BLaER1 treated with 17β-estradiol and CSF1 and Interleukin-3, amounts not matched to agents 10 nM and 100 nM (cell line): ENCODE measurements around the gene L3MBTL3.

ENCODE experiments used
- H3K27ac ChIP-seq, 11 experiments: shearing (Covaris generic); formaldehyde crosslinking; 2 replicates each; pipeline ENCODE4 v1.8.1; 2022
- H3K27me3 ChIP-seq, 11 experiments: shearing (Covaris generic); formaldehyde crosslinking; 2 replicates each; pipeline ENCODE4 v1.8.1; 2022
- H3K36me3 ChIP-seq, 11 experiments: shearing (Covaris generic); formaldehyde crosslinking; 2 replicates each; pipeline ENCODE4 v1.8.1; 2022
- H3K4me1 ChIP-seq, 10 experiments: shearing (Covaris generic); formaldehyde crosslinking; 2 replicates each; pipeline ENCODE4 v1.8.1; 2022
- H3K4me2 ChIP-seq, 11 experiments: shearing (Covaris generic); formaldehyde crosslinking; 2 replicates each; pipeline ENCODE4 v1.8.1; 2022
- H3K4me3 ChIP-seq, 10 experiments: shearing (Covaris generic); formaldehyde crosslinking; 2 replicates each; pipeline ENCODE4 v1.8.1; 2022
- H3K9ac ChIP-seq, 11 experiments: shearing (Covaris generic); formaldehyde crosslinking; 2 replicates each; pipeline ENCODE4 v1.8.1; 2022
- H3K9me3 ChIP-seq, 11 experiments: shearing (Covaris generic); formaldehyde crosslinking; replicated peaks in 1 of 11; 2 replicates each; pipeline ENCODE4 v1.8.1; 2022
- H4K20me1 ChIP-seq, 11 experiments: shearing (Covaris generic); formaldehyde crosslinking; 2 replicates each; pipeline ENCODE4 v1.8.1; 2022
- Cebpa-rat ChIP-seq, 11 experiments: shearing (Covaris generic); IDR thresholded peaks; 2 replicates each; pipeline ENCODE4 v1.8.1; 2022

L3MBTL3 gene

DNA sequence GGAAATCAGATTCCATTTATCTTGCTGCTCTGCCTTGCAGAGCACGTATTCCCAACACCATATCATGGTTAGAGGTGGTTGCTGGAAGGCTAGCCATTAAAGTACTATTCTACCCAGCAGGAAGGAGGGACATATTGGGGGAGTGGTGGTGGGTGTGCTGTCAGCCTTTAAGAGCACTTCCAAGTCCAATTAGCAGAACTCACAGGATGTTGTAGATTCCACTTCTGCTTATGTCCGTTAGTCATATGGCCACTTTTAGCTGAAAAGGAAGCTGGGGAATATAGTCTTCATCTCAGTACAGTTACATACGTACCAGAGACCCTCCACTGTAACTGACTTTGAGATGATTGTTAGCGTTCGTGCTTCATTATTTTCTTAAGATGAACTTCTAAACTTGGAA is 109.9 kb downstream of the L3MBTL3 start:
- peak overlapping the region in 5 of 11 experiments; percentile 2 to 48 (median 22); a peak in 6 of 22 replicates for H3K4me2 ChIP-seq
- H3K27ac ChIP-seq: no peak overlapping the region
- H3K9ac ChIP-seq: no peak overlapping the region
- H3K9me3 ChIP-seq: no peaks in the 10 kb centered on the region
- H4K20me1 ChIP-seq: 0 out of 22 replicates have a peak, but pooled peaks cover 0 to 5% (median 0%) of the 10 kb centered on the region in 11 experiments
- H3K4me3 ChIP-seq: no peak overlapping the region
- H3K27me3 ChIP-seq: no peaks in the 10 kb centered on the region
- no peak for TF ChIP-seq Cebpa-rat (IDR thresholded peaks at IDR 0.05)
- peaks cover 20 to 61% (median 34%) of the 10 kb centered on the region in 11 experiments for H3K36me3 ChIP-seq
- peaks cover 0 to 11% (median 2%) of the 10 kb centered on the region in 10 experiments; a peak in 8 of 20 replicates for H3K4me1 ChIP-seq

DNA sequence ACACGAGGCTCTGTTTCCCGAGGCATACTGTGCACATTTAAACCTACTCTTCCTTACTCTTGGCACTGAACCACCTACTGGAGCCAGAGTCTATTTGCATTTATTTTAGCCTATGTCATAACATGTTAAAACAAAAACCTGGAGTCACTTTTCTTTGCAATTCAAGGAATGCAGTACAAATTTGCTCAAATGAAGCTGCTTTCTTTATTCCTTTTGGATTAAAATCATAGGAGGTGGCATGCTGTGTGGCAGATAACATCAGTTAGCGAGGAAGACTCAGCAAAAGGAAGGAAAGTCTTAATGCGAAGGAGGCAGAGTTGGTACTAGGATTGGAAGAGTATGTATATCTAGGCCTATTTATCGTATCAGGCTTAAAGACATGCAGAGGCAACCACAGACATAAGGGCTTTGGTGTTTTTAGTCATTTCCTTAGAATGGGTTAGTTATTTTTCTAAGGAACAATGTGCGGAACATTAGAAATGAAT is 111.4 kb downstream of the L3MBTL3 start:
- no peak for TF ChIP-seq Cebpa-rat (IDR thresholded peaks at IDR 0.05)
- H3K36me3 ChIP-seq: peaks cover 19 to 64% (median 40%) of the 10 kb centered on the region in 11 experiments

DNA sequence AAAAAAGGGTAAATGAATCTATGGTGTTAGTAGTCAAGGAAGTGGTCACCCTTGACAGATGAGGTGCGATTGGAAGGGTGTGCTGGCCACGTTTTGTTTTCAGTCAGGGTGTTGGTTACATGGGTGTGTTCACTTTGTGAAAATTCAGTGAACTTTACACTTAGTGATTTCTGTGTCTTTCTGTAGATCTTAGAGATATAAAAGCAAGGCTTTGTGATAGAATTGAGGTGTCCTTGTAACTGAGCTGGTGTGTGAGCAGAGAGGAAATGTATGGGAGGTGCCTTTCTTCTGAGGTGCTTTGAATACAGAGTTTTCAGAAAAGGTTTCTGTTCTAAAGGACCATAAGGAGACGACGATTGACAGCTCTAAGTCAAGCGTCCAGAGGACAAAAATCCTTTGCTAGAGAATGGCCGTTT is 113.9 kb downstream of the L3MBTL3 start:
- TF ChIP-seq Cebpa-rat (IDR thresholded peaks at IDR 0.05): no peak

More for the DNA sequence above, 111.4 kb downstream of the L3MBTL3 start:
- no peak overlapping the region for H3K27ac ChIP-seq
- 0 out of 22 replicates have a peak, but pooled peaks cover 0 to 8% (median 0%) of the 10 kb centered on the region in 11 experiments for H4K20me1 ChIP-seq
- H3K4me1 ChIP-seq: peaks cover 0 to 11% (median 2%) of the 10 kb centered on the region in 10 experiments; a peak in 8 of 20 replicates
- no peaks in the 10 kb centered on the region for H3K9me3 ChIP-seq
- H3K4me3 ChIP-seq: no peak overlapping the region
- H3K4me2 ChIP-seq: no peak overlapping the region
- H3K9ac ChIP-seq: no peak overlapping the region
- no peaks in the 10 kb centered on the region for H3K27me3 ChIP-seq

DNA sequence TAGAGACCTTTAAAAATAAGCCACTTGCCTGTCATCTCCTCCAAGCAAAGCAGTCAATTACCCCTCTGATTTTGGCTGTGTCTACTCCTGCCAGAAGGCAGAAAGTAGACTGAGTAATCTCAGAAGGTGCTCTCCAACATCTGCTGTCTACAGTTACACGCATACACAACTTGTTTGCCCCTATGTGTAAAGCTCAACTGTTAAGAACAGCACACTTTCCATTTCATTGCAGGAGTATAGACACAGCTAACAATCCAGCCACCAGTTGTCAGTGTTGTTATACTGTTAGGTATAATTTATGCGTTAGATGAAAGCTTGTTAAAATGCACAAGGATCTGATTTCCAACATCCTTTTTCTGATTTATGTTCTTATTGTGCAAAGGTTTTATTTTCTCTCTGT is 116.2 kb downstream of the L3MBTL3 start:
- no peaks in the 10 kb centered on the region for H3K27me3 ChIP-seq
- H3K4me1 ChIP-seq: no peaks in the 10 kb centered on the region

More for the DNA sequence above, 113.9 kb downstream of the L3MBTL3 start:
- no peaks in the 10 kb centered on the region for H3K27me3 ChIP-seq
- no peak overlapping the region for H3K4me2 ChIP-seq
- 0 out of 22 replicates have a peak, but pooled peaks cover 0 to 8% (median 0%) of the 10 kb centered on the region in 11 experiments for H4K20me1 ChIP-seq
- H3K27ac ChIP-seq: no peak overlapping the region
- 0 out of 22 replicates have a peak, but pooled peaks cover 0 to 4% (median 0%) of the 10 kb centered on the region in 11 experiments for H3K9me3 ChIP-seq
- H3K4me1 ChIP-seq: peaks cover 0 to 11% (median 2%) of the 10 kb centered on the region in 10 experiments; a peak in 8 of 20 replicates
- peaks cover 39 to 81% (median 54%) of the 10 kb centered on the region in 11 experiments for H3K36me3 ChIP-seq
- no peak overlapping the region for H3K4me3 ChIP-seq
- no peak overlapping the region for H3K9ac ChIP-seq

DNA sequence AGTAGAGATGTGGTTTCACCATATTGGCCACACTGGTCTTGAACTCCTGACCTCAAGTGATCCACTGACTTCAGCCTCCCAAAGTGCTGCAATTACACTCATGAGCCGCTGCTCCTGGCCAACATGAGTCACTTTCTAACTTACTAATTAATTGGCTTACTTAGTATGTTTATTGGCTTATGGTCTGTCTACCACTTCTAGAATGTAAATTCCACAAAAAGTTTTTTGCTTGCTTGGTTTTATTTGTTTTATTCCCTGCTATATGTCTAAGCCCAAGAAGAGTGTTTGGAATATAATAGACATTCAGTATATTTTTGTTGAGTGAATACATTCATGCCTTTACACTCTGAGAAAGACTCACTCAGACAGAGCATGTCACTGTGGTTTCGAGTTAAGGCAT is 118.4 kb downstream of the L3MBTL3 start:
- H4K20me1 ChIP-seq: 0 out of 22 replicates have a peak, but pooled peaks cover 0 to 8% (median 0%) of the 10 kb centered on the region in 11 experiments
- H3K36me3 ChIP-seq: peaks cover 62 to 98% (median 77%) of the 10 kb centered on the region in 11 experiments
- H3K4me1 ChIP-seq: peaks cover 0 to 8% (median 0%) of the 10 kb centered on the region in 10 experiments; a peak in 3 of 20 replicates
- H3K27me3 ChIP-seq: no peaks in the 10 kb centered on the region
- TF ChIP-seq Cebpa-rat (IDR thresholded peaks at IDR 0.05): no peak
- H3K4me2 ChIP-seq: no peak overlapping the region
- H3K9ac ChIP-seq: no peak overlapping the region
- 0 out of 22 replicates have a peak, but pooled peaks cover 0 to 4% (median 0%) of the 10 kb centered on the region in 11 experiments for H3K9me3 ChIP-seq
- no peak overlapping the region for H3K4me3 ChIP-seq
- no peak overlapping the region for H3K27ac ChIP-seq

More for the DNA sequence above, 116.2 kb downstream of the L3MBTL3 start:
- Histone ChIP-seq H3K4me3 (no peak overlapping the region), H3K4me2 (no peak overlapping the region), H3K9ac (no peak overlapping the region), H4K20me1 (0 out of 22 replicates have a peak, but pooled peaks cover 0 to 8% (median 0%) of the 10 kb centered on the region in 11 experiments), H3K36me3 (peaks cover 59 to 90% (median 66%) of the 10 kb centered on the region in 11 experiments), H3K27ac (no peak overlapping the region), H3K9me3 (0 out of 22 replicates have a peak, but pooled peaks cover 0 to 4% (median 0%) of the 10 kb centered on the region in 11 experiments)
- TF ChIP-seq Cebpa-rat (IDR thresholded peaks at IDR 0.05): no peak

DNA sequence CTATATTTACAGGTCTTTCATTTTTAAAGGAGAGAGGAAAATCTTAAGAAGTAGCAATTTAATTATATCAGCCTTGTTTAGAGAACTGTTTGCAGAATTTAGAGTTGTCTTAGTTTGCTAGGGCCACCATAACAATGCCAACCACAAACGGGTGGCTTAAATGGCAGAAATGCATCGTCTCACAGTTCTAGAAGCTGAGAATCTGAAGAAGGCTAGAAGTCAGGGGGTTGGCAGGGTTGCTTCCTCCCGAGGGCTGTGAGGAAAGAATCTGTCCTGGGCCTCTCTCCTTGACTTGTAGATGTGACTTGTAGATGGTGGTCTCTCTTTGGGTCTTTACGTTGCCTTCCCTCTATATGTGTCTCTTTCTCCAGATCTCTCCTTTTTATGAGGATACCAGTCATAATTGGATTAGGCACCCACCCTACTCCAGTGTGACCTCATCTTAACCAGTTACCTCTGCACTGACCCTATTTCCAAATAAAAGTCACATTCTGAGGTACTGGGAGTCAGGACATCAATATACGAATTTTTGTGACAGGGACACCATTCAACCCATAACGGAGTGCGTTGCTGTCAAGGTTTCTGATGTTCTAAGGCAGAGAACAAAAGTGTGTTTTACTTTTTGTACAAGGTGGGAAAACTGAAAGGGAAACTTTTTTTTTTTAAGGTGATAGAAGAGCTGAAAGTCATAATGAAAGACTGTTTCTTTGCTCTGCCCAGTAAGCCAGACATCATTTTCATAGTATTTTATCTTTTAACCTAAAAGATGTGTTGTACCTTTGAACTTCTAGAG is 119.9 kb downstream of the L3MBTL3 start:
- 0 out of 22 replicates have a peak, but pooled peaks cover 0 to 3% (median 0%) of the 10 kb centered on the region in 11 experiments for H4K20me1 ChIP-seq
- H3K4me2 ChIP-seq: no peak overlapping the region
- H3K4me3 ChIP-seq: no peak overlapping the region

DNA sequence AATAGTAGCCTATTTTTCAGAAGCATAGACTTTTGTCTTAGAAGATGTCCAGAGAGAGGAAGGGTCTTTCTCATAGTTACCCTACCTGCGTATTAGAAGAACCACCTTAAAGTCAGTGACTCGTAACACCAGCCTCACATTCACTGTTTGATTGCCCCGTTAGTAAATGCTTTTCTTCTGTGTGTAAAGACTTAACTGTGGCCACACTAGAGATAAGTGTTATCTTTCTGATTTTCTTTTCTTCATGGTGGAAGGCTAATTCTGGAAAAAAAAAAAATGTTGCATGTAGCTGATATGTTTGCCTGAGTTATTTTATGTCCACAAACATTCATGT is 120.5 kb downstream of the L3MBTL3 start:
- peaks cover 0 to 8% (median 0%) of the 10 kb centered on the region in 10 experiments; a peak in 3 of 20 replicates for H3K4me1 ChIP-seq
- H3K4me3 ChIP-seq: no peak overlapping the region
- H3K4me2 ChIP-seq: no peak overlapping the region
- H3K9ac ChIP-seq: no peak overlapping the region
- 0 out of 22 replicates have a peak, but pooled peaks cover 0 to 4% (median 0%) of the 10 kb centered on the region in 11 experiments for H3K9me3 ChIP-seq
- no peak overlapping the region for H3K27ac ChIP-seq
- peaks cover 64 to 99% (median 86%) of the 10 kb centered on the region in 11 experiments for H3K36me3 ChIP-seq
- no peaks in the 10 kb centered on the region for H3K27me3 ChIP-seq
- TF ChIP-seq Cebpa-rat (IDR thresholded peaks at IDR 0.05): no peak
- H4K20me1 ChIP-seq: no peaks in the 10 kb centered on the region

More for the DNA sequence above, 119.9 kb downstream of the L3MBTL3 start:
- Histone ChIP-seq H3K36me3 (peaks cover 65 to 99% (median 84%) of the 10 kb centered on the region in 11 experiments), H3K9ac (no peak overlapping the region), H3K27ac (no peak overlapping the region), H3K27me3 (no peaks in the 10 kb centered on the region), H3K9me3 (0 out of 22 replicates have a peak, but pooled peaks cover 0 to 4% (median 0%) of the 10 kb centered on the region in 11 experiments), H3K4me1 (peaks cover 0 to 8% (median 0%) of the 10 kb centered on the region in 10 experiments; a peak in 3 of 20 replicates)
- TF ChIP-seq Cebpa-rat (IDR thresholded peaks at IDR 0.05): no peak

DNA sequence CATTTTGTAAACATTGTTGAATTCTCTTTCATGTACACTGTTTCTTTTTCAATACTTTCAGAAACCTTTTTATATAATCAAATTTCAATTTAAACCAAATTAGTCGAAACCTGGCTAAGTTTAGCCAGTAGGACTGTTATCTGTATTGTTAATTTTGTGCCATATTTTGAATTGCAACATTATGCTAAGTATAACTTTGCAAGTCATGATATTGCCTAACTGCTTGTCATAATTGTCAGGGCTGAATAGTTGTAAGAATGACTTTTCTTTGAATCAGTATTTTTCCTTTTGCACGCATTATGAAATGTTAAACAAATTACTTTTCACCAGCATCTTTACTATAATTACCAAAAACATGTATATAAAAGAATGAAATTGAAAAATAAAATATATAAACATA is 121.7 kb downstream of the L3MBTL3 start:
- Histone ChIP-seq H3K4me1 (peaks cover 0 to 8% (median 0%) of the 10 kb centered on the region in 10 experiments; a peak in 3 of 20 replicates), H3K27me3 (no peaks in the 10 kb centered on the region), H4K20me1 (no peaks in the 10 kb centered on the region), H3K9me3 (0 out of 22 replicates have a peak, but pooled peaks cover 0 to 4% (median 0%) of the 10 kb centered on the region in 11 experiments), H3K4me3 (no peak overlapping the region), H3K27ac (peak overlapping the region in 4 of 11 experiments; percentile 16 to 61 (median 50); a peak in 8 of 22 replicates), H3K9ac (no peak overlapping the region), H3K4me2 (peak overlapping the region in 3 of 11 experiments; percentile 6 to 20 (median 10); a peak in 2 of 22 replicates), H3K36me3 (peaks cover 58 to 97% (median 78%) of the 10 kb centered on the region in 11 experiments)
- peak in 1 of 11 experiments; percentile 31; a peak in 1 of 22 replicates for TF ChIP-seq Cebpa-rat (IDR thresholded peaks at IDR 0.05)
